ENCODE data around the gene CCDC59. TPM values are rescaled to one million over a fixed set of nuclear protein-coding genes. Genes with fewer than 3 reads are reported as not detected.
"Not testable (repeated sequence)": the region's sequence is repeated elsewhere in the genome, so short reads cannot be mapped to it uniquely, and the experiment has no call there.

The CCDC59 gene
- polyA plus RNA-seq, 1 donor: 42.1 TPM

DNA sequence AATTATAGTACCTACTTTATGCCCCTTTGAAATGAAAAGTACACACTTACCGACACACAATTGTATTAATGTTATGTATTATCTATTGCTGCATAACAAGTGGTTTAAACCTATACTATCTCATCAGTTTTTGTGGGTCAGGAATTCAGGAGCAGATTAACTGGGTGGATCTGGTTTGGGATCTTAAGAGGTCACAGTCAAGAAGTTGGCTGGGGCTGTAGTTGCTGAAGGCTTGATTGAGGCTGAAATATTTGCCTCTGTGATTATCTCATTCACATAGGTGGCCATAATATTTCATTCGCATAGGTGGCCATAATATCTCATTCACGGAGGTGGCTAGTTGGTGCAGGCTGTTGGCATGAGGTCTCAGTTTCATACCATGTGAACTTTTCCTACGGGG, 5.8 kb upstream of the CCDC59 start:
- DNase-seq: no peak
- Histone ChIP-seq H3K4me3 (ENCODE audit: low read length) (no peak overlapping the region), H3K36me3 (ENCODE audit: control insufficient read depth, insufficient read depth, low read length) (no peaks in the 10 kb centered on the region), H3K4me1 (ENCODE audit: control insufficient read depth, insufficient read depth, low read length) (no peaks in the 10 kb centered on the region), H3K9me3 (ENCODE audit: control insufficient read depth, low read depth, low read length) (no peaks in the 10 kb centered on the region), H3K27me3 (ENCODE audit: control insufficient read depth, insufficient read depth, low read length) (no peaks in the 10 kb centered on the region), H3K27ac (ENCODE audit: low read length) (no peak overlapping the region)
- WGBS (ENCODE audit: insufficient coverage, low lambda C conversion rate): no CpG with 5 or more reads among the region's 4 CpGs

DNA sequence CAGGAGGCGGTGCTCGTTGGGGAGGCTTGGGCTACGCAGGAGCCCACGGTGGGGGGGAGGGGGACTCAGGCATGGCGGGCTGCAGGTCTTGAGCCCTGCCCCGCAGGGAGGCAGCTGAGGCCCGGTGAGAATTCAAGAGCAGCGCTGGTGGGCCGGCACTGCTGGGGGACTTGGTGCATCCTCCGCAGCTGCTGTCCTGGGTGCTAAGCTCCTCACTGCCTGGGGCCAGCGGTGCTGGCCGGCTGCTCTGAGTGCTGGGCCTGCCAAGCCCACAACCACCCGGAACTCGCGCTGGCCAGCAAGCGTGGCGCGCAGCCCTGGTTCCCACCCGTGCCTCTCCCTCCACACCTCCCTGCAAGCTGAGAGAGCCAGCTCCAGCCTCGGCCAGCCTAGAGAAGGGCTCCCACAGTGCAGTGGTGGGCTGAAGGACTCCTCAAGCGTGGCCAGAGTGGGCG, 3.3 kb upstream of the CCDC59 start:
- Histone ChIP-seq H3K27me3 (ENCODE audit: control insufficient read depth, insufficient read depth, low read length) (no peaks in the 10 kb centered on the region), H3K4me1 (ENCODE audit: control insufficient read depth, insufficient read depth, low read length) (no peaks in the 10 kb centered on the region), H3K27ac (ENCODE audit: low read length) (no peak overlapping the region), H3K9me3 (ENCODE audit: control insufficient read depth, low read depth, low read length) (no peaks in the 10 kb centered on the region), H3K4me3 (ENCODE audit: low read length) (no peak overlapping the region), H3K36me3 (ENCODE audit: control insufficient read depth, insufficient read depth, low read length) (no peaks in the 10 kb centered on the region)
- DNase-seq: no peak
- WGBS (ENCODE audit: insufficient coverage, low lambda C conversion rate): no CpG with 5 or more reads among the region's 22 CpGs

DNA sequence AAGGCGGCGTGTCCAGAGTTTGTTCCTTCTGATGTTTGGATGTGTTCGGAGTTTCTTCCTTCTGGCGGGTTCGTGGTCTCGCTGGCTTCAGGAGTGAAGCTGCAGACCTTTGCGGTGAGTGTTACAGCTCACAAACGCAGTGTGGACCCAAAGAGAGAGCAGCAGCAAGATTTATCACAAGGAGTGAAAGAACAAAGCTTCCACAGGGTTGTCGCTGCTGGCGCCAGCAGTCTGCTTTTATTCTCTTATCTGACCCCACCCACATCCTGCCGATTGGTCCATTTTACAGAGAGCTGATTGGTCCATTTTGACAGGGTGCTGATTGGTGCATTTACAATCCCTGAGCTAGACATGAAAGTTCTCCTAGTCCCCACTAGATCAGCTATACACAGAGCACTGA, 2.6 kb upstream of the CCDC59 start:
- WGBS (ENCODE audit: insufficient coverage, low lambda C conversion rate): no CpG with 5 or more reads among the region's 11 CpGs
- not testable (repeated sequence) for H3K36me3 ChIP-seq (ENCODE audit: control insufficient read depth, insufficient read depth, low read length); H3K9me3 ChIP-seq (ENCODE audit: control insufficient read depth, low read depth, low read length); H3K4me3 ChIP-seq (ENCODE audit: low read length); H3K27ac ChIP-seq (ENCODE audit: low read length); H3K4me1 ChIP-seq (ENCODE audit: control insufficient read depth, insufficient read depth, low read length); DNase-seq; H3K27me3 ChIP-seq (ENCODE audit: control insufficient read depth, insufficient read depth, low read length)

DNA sequence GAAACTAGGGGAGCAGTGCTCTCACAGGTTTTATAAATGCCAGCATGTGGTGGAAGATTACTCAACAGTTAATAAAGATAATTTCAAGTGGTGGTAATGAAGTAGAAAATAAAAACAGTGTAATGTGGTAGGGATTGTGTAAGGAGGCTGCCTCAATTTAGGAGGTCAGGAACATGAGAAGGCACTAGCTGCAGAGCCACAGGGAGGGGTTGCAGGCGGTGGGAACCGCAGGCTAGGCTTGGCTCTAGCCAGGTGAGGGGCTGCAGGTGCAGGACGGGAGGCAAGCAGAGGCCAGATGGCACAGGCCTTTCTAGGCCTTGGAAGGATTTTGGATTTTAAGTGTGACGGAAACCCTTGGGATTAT, 910 bp upstream of the CCDC59 start:
- Histone ChIP-seq H3K27ac (ENCODE audit: low read length) (peak overlapping the region; percentile 58), H3K4me3 (ENCODE audit: low read length) (peak overlapping the region; percentile 98), H3K36me3 (ENCODE audit: control insufficient read depth, insufficient read depth, low read length) (peaks cover 10% of the 10 kb centered on the region), H3K9me3 (ENCODE audit: control insufficient read depth, low read depth, low read length) (no peaks in the 10 kb centered on the region), H3K27me3 (ENCODE audit: control insufficient read depth, insufficient read depth, low read length) (no peaks in the 10 kb centered on the region), H3K4me1 (ENCODE audit: control insufficient read depth, insufficient read depth, low read length) (no peaks in the 10 kb centered on the region)
- WGBS (ENCODE audit: insufficient coverage, low lambda C conversion rate): no CpG with 5 or more reads among the region's 4 CpGs
- no peak for DNase-seq

DNA sequence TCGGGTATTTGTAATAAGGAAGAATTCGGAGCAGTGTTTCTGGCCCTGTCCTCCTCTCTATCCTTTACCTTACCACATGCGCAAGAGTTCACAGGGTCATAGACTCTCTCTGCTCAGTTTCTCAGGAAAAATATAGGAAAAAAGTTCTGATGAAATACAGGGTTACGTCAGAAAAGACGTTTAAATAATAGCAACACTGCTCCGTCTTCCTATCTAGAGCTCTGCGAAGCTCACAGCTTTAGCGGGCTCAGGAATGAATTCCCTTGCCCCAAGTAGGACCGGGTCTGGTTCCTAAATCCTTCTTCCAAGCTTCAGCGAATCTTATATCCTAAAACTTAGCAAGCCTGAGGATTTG, 365 bp downstream of the CCDC59 start:
- H3K36me3 ChIP-seq (ENCODE audit: control insufficient read depth, insufficient read depth, low read length): peaks cover 16% of the 10 kb centered on the region
- DNase-seq: no peak
- H3K4me1 ChIP-seq (ENCODE audit: control insufficient read depth, insufficient read depth, low read length): no peaks in the 10 kb centered on the region
- no CpG with 5 or more reads among the region's 10 CpGs for WGBS (ENCODE audit: insufficient coverage, low lambda C conversion rate)
- no peaks in the 10 kb centered on the region for H3K9me3 ChIP-seq (ENCODE audit: control insufficient read depth, low read depth, low read length)
- peak overlapping the region; percentile 96 for H3K27ac ChIP-seq (ENCODE audit: low read length)
- no peaks in the 10 kb centered on the region for H3K27me3 ChIP-seq (ENCODE audit: control insufficient read depth, insufficient read depth, low read length)
- H3K4me3 ChIP-seq (ENCODE audit: low read length): peak overlapping the region; percentile 98

DNA sequence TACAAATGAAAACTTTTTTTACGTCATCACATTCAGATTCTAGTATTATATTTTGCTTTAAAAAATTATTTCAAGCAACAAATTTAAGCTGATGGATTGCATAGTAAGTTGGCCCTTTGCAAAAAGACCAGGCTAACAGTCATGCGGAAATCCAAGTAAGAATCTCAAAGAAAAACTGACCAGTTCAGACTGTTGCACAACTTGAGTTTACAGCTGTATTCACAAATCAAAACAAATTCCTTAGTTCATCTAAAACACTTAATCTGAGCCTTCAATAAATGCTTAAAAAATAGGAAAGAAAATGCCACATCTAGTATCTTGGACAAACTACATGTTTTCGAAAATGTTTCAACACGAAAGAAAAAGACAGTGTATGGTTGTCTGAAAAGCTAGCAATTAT, 847 bp downstream of the CCDC59 start:
- Histone ChIP-seq H3K36me3 (ENCODE audit: control insufficient read depth, insufficient read depth, low read length) (peaks cover 21% of the 10 kb centered on the region), H3K9me3 (ENCODE audit: control insufficient read depth, low read depth, low read length) (no peaks in the 10 kb centered on the region), H3K4me1 (ENCODE audit: control insufficient read depth, insufficient read depth, low read length) (no peaks in the 10 kb centered on the region), H3K4me3 (ENCODE audit: low read length) (peak overlapping the region; percentile 98), H3K27me3 (ENCODE audit: control insufficient read depth, insufficient read depth, low read length) (no peaks in the 10 kb centered on the region), H3K27ac (ENCODE audit: low read length) (no peak overlapping the region)
- no peak for DNase-seq
- WGBS (ENCODE audit: insufficient coverage, low lambda C conversion rate): 54% methylated on average over 2 of the region's 4 CpGs

DNA sequence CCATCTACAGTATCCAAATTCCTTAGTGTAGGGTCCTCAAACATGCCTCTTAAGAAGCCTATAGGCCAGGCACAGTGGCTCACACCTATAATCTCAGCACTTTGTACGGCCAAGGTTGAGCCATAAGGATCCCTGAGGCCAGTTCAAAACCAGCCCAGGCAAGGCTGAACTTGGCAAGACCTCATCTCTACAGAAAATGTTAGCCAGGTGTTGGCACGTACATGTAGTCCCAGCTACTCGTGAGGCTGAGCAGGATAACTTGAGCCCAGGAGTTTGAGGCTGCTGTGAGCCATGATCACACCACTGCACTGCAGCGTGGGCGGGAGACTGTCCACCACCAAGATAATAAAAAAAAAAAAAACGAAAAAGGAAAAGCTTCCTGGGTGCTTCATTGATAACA, 6.8 kb downstream of the CCDC59 start:
- H3K4me3 ChIP-seq (ENCODE audit: low read length): no peak overlapping the region
- no peaks in the 10 kb centered on the region for H3K9me3 ChIP-seq (ENCODE audit: control insufficient read depth, low read depth, low read length)
- no peak overlapping the region for H3K27ac ChIP-seq (ENCODE audit: low read length)
- H3K36me3 ChIP-seq (ENCODE audit: control insufficient read depth, insufficient read depth, low read length): peaks cover 30% of the 10 kb centered on the region
- no peaks in the 10 kb centered on the region for H3K27me3 ChIP-seq (ENCODE audit: control insufficient read depth, insufficient read depth, low read length)
- no peak for DNase-seq
- H3K4me1 ChIP-seq (ENCODE audit: control insufficient read depth, insufficient read depth, low read length): no peaks in the 10 kb centered on the region
- WGBS (ENCODE audit: insufficient coverage, low lambda C conversion rate): 89% methylated on average over 3 of the region's 6 CpGs

DNA sequence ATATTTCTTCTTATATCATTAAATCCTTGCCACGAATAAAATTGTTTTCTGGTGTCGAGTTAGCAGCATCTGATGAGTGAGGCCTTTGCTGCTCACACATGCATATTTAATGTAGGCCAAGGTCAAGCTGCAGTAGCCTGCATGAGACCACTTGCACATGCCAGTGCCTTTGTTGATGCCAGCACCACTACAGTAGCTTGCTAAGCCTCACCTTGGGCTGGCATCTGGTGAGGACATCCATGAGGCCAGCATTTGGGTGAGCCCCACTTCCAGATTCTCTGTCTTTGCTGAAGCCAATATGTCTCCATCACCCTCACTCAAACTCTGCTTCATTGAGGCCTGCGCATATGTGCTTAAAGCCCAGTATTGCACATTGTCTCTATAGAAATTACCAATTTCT, 8.0 kb downstream of the CCDC59 start:
- no peak for DNase-seq
- Histone ChIP-seq H3K4me3 (ENCODE audit: low read length) (no peak overlapping the region), H3K27ac (ENCODE audit: low read length) (no peak overlapping the region), H3K4me1 (ENCODE audit: control insufficient read depth, insufficient read depth, low read length) (no peaks in the 10 kb centered on the region), H3K27me3 (ENCODE audit: control insufficient read depth, insufficient read depth, low read length) (no peaks in the 10 kb centered on the region), H3K9me3 (ENCODE audit: control insufficient read depth, low read depth, low read length) (no peaks in the 10 kb centered on the region), H3K36me3 (ENCODE audit: control insufficient read depth, insufficient read depth, low read length) (peaks cover 22% of the 10 kb centered on the region)
- no CpG with 5 or more reads among the region's 3 CpGs for WGBS (ENCODE audit: insufficient coverage, low lambda C conversion rate)

DNA sequence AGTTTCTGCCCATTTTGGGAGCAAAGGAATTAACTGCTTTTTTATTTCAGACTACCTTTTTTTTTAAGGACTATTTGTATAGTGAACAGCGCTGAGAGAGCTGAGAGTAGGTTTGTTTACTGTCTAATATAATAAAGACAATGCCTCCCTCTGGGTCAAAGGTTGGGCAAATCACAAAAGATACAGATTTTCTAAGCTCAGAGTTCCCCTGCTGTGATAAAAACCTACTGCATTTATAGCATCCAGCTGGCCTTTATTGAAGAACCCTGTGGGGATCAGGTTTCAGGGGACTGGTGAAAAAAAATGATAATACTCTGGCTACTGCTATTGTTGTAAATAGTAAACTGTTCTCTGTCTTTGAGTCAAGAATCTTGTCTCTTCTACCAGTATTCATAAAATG, 28.7 kb downstream of the CCDC59 start:
- Histone ChIP-seq H3K4me3 (ENCODE audit: low read length) (no peak overlapping the region), H3K4me1 (ENCODE audit: control insufficient read depth, insufficient read depth, low read length) (no peaks in the 10 kb centered on the region), H3K27me3 (ENCODE audit: control insufficient read depth, insufficient read depth, low read length) (no peaks in the 10 kb centered on the region), H3K9me3 (ENCODE audit: control insufficient read depth, low read depth, low read length) (no peaks in the 10 kb centered on the region), H3K36me3 (ENCODE audit: control insufficient read depth, insufficient read depth, low read length) (no peaks in the 10 kb centered on the region), H3K27ac (ENCODE audit: low read length) (no peak overlapping the region)
- WGBS (ENCODE audit: insufficient coverage, low lambda C conversion rate): no CpG with 5 or more reads among the region's 1 CpG
- peak; percentile 2 to 14 for DNase-seq

DNA sequence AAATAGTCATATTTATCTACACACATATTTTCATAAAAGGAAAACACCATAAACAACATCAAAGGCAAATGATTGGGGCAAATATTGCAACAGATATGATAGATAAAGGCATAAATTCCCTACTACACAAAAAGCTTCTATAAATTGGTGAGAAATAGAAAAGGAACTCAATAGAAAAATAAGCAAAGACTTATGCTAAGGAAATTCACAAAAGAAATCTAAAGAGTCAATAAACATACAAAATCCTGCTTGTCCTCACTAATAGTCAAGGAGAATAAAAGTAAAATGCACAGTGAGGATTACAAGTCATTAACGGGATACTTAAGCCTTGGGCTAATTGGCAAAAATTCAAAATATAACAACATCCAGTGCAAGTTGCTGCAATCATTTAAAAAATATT, 30.3 kb downstream of the CCDC59 start:
- 100% methylated on average over 1 of the region's 1 CpG for WGBS (ENCODE audit: insufficient coverage, low lambda C conversion rate)
- H3K4me1 ChIP-seq (ENCODE audit: control insufficient read depth, insufficient read depth, low read length): no peaks in the 10 kb centered on the region
- no peaks in the 10 kb centered on the region for H3K36me3 ChIP-seq (ENCODE audit: control insufficient read depth, insufficient read depth, low read length)
- no peak for DNase-seq
- no peaks in the 10 kb centered on the region for H3K9me3 ChIP-seq (ENCODE audit: control insufficient read depth, low read depth, low read length)
- H3K4me3 ChIP-seq (ENCODE audit: low read length): no peak overlapping the region
- no peak overlapping the region for H3K27ac ChIP-seq (ENCODE audit: low read length)
- no peaks in the 10 kb centered on the region for H3K27me3 ChIP-seq (ENCODE audit: control insufficient read depth, insufficient read depth, low read length)

DNA sequence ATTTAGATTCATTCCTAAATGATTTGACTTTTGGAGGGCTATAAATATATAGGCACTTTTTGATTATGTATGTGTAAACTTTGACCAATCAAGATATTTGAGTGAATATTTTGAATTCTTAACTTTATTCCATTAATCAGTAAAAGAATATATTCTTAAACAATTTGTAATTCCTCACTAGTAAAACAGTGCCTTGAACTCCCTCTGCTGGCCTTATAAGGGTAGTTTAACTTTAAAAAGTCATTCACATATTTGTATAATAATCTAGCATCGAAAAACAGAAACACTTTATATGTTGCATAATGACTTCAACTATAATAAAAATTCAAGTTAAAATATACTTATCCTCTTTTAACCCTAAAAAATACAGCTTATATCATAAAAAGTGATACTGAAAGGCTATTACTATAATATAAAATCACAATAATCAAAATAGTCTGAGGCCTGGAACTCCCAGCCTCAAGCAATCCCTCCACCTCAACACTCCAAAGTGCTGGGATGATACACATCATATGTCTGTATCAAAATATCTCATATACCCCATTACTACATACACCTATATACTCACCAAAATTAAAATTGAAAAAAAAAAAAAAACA, 31.2 kb downstream of the CCDC59 start:
- WGBS (ENCODE audit: insufficient coverage, low lambda C conversion rate): no CpG with 5 or more reads among the region's 1 CpG
- no peaks in the 10 kb centered on the region for H3K36me3 ChIP-seq (ENCODE audit: control insufficient read depth, insufficient read depth, low read length)
- H3K27ac ChIP-seq (ENCODE audit: low read length): no peak overlapping the region
- DNase-seq: no peak
- H3K4me3 ChIP-seq (ENCODE audit: low read length): no peak overlapping the region
- H3K4me1 ChIP-seq (ENCODE audit: control insufficient read depth, insufficient read depth, low read length): no peaks in the 10 kb centered on the region
- no peaks in the 10 kb centered on the region for H3K9me3 ChIP-seq (ENCODE audit: control insufficient read depth, low read depth, low read length)
- H3K27me3 ChIP-seq (ENCODE audit: control insufficient read depth, insufficient read depth, low read length): no peaks in the 10 kb centered on the region

All from large intestine (tissue), 3 donors.